Stimulated activated CD4-positive, alpha-beta T cell treated with anti-CD3 and anti-CD28 coated beads, Interleukin-12 subunit alpha, Interleukin-12 subunit beta, amount 100 ng/mL, for 24 hours (primary cell): ENCODE data around the gene CRTC1.

Experiments used
- DNase-seq, 2 experiments: peaks; one replicate each; pipeline ENCODE4 v3.0.0-alpha.2; 2020; ENCODE audit warnings: low read depth in 2 of 2

CRTC1 gene, protein sequence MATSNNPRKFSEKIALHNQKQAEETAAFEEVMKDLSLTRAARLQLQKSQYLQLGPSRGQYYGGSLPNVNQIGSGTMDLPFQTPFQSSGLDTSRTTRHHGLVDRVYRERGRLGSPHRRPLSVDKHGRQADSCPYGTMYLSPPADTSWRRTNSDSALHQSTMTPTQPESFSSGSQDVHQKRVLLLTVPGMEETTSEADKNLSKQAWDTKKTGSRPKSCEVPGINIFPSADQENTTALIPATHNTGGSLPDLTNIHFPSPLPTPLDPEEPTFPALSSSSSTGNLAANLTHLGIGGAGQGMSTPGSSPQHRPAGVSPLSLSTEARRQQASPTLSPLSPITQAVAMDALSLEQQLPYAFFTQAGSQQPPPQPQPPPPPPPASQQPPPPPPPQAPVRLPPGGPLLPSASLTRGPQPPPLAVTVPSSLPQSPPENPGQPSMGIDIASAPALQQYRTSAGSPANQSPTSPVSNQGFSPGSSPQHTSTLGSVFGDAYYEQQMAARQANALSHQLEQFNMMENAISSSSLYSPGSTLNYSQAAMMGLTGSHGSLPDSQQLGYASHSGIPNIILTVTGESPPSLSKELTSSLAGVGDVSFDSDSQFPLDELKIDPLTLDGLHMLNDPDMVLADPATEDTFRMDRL

DNA sequence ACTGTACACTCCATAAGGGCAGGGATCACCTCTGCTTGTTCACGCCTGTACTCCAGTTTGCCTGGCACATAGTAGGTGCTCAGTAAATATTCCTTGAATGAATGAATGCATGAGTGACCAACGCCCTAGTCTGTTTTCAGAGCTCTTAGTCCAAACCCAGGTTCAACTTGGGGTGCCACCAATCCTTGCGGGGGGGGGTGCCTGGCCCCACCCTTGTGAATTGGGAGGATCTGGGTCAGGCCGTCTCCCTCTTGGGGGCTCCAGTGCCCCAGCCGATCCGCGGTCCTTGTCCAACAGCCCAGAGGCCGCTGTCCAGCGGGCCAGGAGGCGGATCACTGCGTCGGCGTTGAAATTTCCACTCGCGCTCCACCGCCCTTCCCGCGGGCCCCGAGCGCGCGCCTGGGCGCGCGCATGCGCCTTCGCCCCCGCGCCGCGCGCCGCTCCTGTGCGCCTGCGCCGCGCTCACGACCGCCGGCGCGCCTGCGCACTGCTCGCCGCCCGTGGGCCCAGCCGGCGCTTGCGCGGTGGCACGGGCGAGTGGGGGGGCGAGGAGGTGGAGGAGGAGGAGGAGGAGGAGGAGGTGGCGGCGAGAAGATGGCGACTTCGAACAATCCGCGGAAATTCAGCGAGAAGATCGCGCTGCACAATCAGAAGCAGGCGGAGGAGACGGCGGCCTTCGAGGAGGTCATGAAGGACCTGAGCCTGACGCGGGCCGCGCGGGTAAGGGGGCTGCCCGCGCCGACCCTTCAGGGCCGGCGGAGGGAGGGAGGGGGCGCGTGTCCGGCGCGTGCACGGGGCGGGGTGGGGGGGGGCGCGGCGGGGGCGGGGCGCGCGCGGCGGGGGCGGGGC lies at the start of gene CRTC1:
TSS of gene CRTC1 (plus strand) at position 572 of the 849 bp plus-strand sequence. CDS start at position 595, 23 bp downstream.
- DNase-seq = peak; percentile 76 to 87

DNA sequence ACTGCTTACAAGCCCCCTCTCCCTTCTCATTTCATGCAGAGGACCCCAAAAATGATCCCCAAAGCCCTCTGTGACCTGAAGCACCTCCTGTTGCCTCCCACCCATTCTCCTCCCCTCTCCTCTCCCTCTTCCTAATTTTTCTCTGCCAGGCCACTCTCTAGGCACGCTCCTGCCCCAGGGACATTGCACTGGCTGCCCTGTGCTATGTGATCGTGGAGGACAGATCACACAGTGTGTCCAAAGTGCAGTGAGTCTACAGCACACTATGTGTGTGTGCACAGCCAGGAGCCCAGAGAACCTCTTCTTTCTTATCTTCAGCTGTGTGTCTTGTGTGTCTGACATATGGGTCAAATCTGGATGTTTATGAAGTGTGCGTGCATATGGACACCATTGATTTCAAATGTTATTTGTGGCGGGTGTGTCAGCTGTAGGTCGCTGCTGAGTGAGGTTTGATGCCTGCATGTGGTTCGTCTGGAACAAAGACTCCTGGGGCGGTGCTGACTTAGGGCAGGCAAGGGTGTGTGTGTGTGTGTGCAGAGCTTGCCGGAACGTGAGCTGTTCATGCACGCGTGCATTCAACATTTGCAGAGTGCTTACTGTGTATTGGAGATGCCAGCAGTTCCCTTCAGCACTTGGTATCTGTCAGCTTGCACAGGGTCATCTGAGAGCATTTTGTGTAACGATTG lies 48.7 kb upstream of the CRTC1 start:
- no peak for DNase-seq

- DNase-seq = no peak
Observed at GRCh38 chr19:18635831-18636182, 47.7 kb upstream of the CRTC1 start.

DNA sequence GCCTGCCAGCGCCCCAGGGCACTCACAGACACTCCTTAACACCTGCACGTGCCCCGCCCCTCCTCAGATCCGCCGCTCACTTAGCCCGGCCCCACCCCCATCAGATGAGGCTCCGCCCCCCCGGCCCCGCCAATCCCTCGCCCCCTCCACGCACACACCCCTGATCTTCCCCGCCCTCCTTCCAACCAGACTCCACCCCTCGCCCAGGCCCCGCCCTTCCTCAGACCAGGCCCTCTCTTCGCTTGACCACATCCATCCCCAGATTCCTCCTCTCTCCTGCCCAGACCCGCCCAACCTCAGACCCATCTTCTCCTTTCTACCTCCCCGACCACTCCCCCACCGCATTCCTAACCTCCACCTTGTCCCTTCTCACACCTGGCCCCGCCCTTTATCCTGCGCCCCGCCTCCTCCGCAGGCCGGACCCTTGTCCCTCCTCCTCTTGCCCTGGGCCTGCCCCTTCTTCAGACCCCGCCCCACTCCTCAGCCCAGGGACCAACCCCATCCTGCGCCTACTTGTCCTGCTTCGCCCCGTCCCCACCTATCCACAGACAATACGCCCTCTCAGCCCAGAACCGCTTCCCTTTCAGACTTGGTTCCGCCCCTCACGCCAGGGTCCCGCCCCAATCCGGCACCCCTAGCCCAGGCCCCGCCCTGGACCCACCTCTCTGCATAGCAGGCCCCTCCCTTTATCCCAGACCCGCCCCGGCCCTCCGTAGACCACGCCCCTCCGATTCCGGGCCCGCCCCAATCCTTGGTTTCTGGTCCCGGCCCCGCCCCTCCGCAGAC lies 47.1 kb upstream of the CRTC1 start:
- DNase-seq = peak; percentile 99 to 100

- no peak for DNase-seq
Observed at GRCh38 chr19:18636969-18637629, 46.4 kb upstream of the CRTC1 start, which contains the start of gene KLHL26. Gene KLHL26 (plus strand): TSS chr19:18637028. CDS start chr19:18637055, 27 bp downstream.

DNA sequence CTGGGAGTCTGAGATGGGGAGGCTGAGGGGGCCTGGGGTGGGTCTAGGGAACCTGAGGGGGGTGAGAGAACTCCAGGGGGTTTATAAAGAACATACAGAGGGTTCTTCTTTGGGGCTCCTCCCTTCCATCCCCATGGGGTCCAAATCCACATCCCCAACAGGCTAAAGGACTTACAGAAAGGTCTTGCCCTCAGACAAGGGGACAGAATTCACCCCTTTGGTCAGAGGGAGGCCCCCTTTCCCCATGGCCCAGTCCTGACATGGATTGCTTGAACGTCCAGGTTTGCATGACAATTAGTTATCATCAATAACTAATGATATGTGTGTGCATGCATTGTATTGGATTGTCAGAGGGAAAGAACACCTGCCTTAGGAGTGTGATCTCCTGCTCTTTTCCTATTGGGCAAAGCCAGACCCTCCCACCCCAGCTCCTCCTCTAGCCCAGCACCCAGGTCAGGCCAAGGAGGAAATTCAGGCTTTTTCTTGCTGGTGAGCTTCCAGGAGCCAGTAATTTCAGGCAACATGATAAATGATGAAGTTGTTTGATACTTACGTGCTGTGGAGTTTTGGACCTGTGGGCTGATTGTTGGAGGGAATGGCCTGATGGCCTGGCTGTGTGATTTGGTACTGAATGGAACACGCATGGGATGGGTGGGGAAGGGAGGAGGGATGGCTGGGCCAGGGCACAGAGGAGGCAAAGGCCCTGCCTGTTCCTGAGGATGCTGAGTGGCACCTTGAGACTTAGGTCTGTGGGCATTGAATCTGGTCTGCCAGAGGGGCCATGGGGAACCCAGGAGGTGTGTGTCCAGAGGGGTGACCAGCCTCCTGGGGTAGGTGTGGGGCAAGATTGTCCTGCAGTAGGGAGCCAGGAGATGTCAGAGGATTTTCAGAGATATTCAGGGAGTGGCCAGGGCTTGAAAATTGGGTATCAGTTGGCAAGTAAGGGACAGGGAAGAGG lies 45.5 kb upstream of the CRTC1 start:
- DNase-seq = no peak

DNA sequence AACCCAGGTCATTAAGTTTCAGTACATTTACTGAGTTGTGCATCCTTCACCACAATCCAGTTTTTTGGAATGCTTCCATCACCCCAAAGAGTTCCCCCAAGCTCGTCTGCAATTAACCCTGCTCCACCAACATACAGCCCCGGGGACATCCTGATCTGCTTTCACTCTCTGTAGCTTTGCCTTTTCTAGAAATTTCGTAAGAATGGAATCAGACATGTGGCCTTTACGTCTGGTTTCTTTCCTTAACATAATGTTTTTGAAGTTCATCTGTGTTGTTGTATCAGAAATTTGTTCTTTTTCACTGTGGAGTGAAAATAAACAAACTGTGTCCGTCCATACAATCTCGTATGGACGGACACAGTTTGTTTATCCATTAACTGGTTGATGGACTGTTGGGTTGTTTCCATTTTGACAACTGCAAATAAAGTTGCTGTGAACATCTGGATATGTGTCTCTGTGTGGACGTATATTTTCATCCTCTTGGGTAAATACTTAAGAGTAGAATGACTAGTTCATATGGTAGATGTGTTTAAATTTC lies 43.7 kb upstream of the CRTC1 start:
- no peak for DNase-seq

- no peak for DNase-seq
Observed at GRCh38 chr19:18644196-18645034, 39.1 kb upstream of the CRTC1 start.

DNA sequence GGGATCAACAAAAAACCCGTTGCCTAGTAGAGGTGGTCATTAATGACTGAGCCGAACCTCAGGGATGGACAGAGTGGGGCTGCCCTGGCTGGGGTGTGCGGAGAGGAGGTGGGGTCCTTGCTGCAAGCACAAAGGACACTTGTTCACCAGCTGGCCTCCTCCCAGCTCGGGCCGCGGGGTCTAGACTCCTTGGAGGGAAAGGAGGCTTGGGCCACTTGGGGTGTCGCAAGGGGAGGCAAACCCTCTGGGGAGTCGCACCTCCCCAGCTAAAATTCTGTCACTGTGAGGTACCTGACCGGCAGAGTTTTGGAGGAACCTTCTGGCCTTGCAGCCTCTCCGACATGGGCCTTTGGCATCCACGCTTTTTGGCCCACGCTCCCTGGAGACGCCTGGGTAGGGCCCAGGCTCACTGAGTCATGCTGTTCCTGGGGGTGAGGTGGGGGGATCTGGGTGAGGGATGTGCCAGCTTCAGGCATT lies 38.4 kb upstream of the CRTC1 start:
- DNase-seq = no peak

DNA sequence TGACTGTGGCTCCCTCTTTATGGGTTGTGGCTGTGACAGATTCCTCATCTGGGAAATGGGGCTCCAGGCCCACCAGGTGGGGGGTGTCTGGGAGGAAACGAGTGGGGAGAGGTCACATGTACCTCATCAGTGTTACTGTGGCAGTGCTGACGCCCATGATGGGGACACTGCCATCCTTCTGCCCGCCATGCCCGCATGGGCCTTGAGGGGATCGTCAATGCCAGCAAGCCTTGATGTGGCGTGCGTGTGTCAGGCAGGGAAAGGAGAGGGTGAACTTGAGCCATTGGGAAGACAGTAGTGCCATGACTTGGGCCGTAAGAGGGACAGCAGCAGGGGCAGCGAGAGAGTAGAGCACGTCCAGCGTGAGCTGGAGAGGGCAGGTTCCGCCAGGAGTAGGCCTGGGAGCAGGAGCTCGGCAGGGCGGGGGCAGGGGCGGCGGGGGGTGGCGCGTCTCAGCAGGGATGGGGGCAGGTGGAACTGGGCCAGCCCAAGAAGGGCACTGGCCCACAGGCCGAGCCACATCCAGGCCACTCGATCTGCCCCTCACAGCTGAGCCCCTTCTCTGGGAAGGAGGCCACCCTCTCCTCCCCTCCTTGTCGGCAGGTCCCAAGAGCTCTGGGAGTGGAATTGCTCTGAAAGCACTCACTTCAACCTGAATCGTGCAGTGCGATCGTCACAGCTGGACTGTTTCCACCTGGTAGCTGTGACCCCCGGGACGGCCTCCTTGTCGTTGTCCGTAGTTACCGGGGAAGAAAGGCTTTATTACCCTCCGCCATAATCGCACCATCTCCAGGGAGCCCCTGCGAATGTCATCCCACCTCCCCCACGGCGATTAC lies 36.7 kb upstream of the CRTC1 start:
- DNase-seq = no peak

DNA sequence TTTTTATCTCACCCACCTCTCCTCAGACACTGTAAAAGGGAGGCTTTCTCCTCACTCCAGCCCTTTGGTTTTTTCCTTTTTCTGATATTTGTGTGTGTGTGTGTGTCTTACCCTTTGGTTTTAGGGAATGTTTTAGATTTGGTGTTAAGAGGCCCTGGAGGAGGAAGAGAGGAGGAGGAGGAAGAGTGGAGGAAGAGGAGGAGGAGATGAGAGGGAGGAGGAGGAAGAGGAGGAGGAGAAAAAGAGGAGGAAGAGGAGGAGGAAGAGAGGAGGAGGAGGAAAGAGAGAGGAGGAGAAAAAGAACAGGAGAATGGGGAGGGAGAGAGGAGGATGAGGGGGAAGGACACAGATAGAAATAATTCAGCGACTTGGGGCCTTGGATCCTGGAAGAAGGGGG lies 36.1 kb upstream of the CRTC1 start:
- no peak for DNase-seq

DNA sequence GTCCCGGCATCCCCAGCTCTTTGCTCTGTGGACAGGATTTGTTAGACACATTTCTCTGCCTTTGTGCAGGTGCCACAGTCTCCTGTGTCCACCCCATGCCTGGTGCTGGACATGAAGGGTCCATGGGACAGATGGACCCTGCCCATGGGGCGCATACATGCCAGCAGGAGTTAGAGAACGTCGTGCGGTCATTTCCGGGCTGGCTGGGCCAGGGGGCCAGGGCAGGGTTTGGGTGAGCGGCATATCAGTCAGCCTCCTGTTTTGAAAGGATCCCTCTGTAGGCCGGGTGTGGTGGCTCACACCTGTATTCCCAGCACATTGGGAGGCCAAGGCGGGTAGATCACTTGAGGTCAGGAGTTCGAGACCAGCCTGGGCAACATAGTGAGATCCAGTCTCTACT lies 35.7 kb upstream of the CRTC1 start:
- DNase-seq = no peak

GRCh38 chr19:18648973-18649315 lies 34.5 kb upstream of the CRTC1 start:
- DNase-seq = no peak

- DNase-seq = no peak
Observed at GRCh38 chr19:18649371-18650020, 34.0 kb upstream of the CRTC1 start.

DNA sequence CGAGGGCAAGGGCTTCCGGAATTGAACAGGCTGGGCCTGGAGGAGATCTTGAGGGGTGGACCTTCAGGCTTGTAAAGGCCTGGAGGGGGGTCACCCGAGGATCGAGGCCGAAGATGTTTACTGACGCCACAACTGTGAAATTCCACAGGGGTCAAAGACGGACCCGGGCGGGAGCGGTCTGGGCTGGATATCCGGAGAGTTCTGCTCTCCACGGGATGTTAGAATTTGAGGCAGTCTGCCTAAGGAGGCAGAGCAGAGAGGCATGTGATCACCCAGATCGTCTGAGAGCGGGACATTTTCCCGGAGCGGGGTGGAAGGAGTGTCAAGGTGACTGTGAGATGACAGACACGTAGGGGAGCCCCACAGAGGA lies 33.5 kb upstream of the CRTC1 start:
- no peak for DNase-seq

DNA sequence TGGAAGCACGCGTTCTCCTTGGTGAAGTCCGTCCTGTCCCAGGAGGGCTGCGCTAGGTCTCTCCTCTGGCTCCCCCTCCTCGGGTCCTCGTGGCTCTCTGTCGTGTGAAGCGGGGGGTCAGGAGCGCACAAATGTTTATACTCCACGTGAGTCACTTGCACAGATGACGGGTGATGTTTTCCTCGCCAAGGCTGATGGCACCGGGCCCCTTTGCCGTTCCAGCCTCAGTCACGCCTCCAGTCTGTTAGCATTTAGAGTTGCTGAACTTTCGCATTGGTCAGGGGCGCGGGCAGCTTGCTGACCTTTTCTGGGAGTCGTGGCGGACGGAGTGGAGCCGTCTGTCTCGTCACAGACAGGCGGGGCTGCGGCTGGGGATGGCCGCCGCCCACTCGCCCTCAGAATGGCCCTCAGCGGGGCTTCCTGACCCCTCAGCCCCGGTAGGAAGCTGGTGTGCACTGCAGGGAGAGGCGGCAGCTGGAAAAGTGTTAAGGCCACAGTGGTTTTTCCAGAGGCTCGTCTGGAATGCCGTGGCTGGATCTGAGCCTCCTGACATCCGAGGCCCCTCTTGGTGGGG lies 32.9 kb upstream of the CRTC1 start:
- DNase-seq = no peak
